Testis (tissue), 2 donors: ENCODE data around the gene GNAI3.

ENCODE experiments used
- CTCF ChIP-seq, 3 experiments: fragments of 450-650 bp in 2 of 3; fragments of 200-600 bp in 1 of 3; sonication (generic) in 1 of 3; IDR thresholded peaks; one replicate each; pipeline ENCODE4 v1.5.1; 2016 to 2019; ENCODE audit warnings: antibody characterized with exemption in 3 of 3, mild to moderate bottlenecking in 2 of 3, moderate library complexity in 1 of 3
- POLR2A ChIP-seq: fragments of 450-650 bp; IDR thresholded peaks from one replicate; pipeline ENCODE4 v1.6.1; 2017; ENCODE audit warnings: antibody characterized with exemption, mild to moderate bottlenecking, moderate library complexity

GRCh38 chr1:109589679-109590078 is 41.3 kb downstream of the GNAI3 start:
- TF ChIP-seq CTCF (IDR thresholded peaks at IDR 0.05) (no peak), POLR2A (no peak)
